HG03108 (cell line): ENCODE data around the gene NT5C2.
A peak's percentile ranks its signal among the peaks of the same experiment; 100 is the strongest.

Experiments used
- ATAC-seq: cut with Tn5 transposase; IDR thresholded peaks from one replicate; pipeline ENCODE4 v1.9.1; 2021; ENCODE audit warnings: moderate library complexity; ENCODE audit not compliant: unreplicated experiment

Gene NT5C2

GRCh38 chr10:103125323-103126267 is 67.5 kb downstream of the NT5C2 start:
- ATAC-seq, result peak; percentile 90

GRCh38 chr10:103124420-103125096 is 68.5 kb downstream of the NT5C2 start:
- no peak for ATAC-seq

GRCh38 chr10:103123282-103124024 is 69.6 kb downstream of the NT5C2 start:
- ATAC-seq, result no peak

- no peak for ATAC-seq
Measured at GRCh38 chr10:103120977-103121735, 71.9 kb downstream of the NT5C2 start.

GRCh38 chr10:103120546-103120945 is 72.5 kb downstream of the NT5C2 start:
- no peak for ATAC-seq

- no peak for ATAC-seq
Measured at GRCh38 chr10:103117247-103117646, 75.8 kb downstream of the NT5C2 start.

GRCh38 chr10:103114876-103115275 is 78.2 kb downstream of the NT5C2 start:
- no peak for ATAC-seq

GRCh38 chr10:103111918-103112877 is 80.9 kb downstream of the NT5C2 start:
- ATAC-seq, result peak; percentile 65

- peak; percentile 74 for ATAC-seq
Measured at GRCh38 chr10:103111031-103111917, 81.8 kb downstream of the NT5C2 start.

- ATAC-seq, result no peak
Measured at GRCh38 chr10:103110407-103110806, 82.7 kb downstream of the NT5C2 start.

- ATAC-seq, result no peak
Measured at GRCh38 chr10:103109821-103110220, 83.3 kb downstream of the NT5C2 start.

GRCh38 chr10:103106539-103106938 is 86.5 kb downstream of the NT5C2 start:
- ATAC-seq, result no peak

GRCh38 chr10:103105462-103105861 is 87.6 kb downstream of the NT5C2 start:
- no peak for ATAC-seq

- ATAC-seq, result no peak
Measured at GRCh38 chr10:103104721-103105120, 88.4 kb downstream of the NT5C2 start.

- ATAC-seq, result no peak
Measured at GRCh38 chr10:103103989-103104388, 89.1 kb downstream of the NT5C2 start.

- no peak for ATAC-seq
Measured at GRCh38 chr10:103102195-103102594, 90.9 kb downstream of the NT5C2 start.

GRCh38 chr10:103100620-103101019 is 92.5 kb downstream of the NT5C2 start:
- ATAC-seq, result no peak

- ATAC-seq, result no peak
Measured at GRCh38 chr10:103098240-103098639, 94.8 kb downstream of the NT5C2 start.

GRCh38 chr10:103096130-103096529 is 96.9 kb downstream of the NT5C2 start:
- ATAC-seq, result no peak
